T-helper 2 cell treated with Interferon-gamma antibody and Interleukin-4, amounts not matched to agents 100 ng/mL and 5 ng/mL, for 36 hours (primary cell): ENCODE measurements around the gene GFM2. TPM values are rescaled to one million over a fixed set of nuclear protein-coding genes. Genes with fewer than 3 reads are reported as not detected.
"Not testable (repeated sequence)": the region's sequence is repeated elsewhere in the genome, so short reads cannot be mapped to it uniquely, and the experiment has no call there.

Source experiments
- intact Hi-C: fragments of 100-400 bp; cut with micrococcal nuclease; formaldehyde crosslinking; loops from one replicate; pipeline ENCODE4 v1.15.1; 2023
- total RNA-seq: library from RNA; stranded (reverse); gene quantifications from 2 replicates; pipeline ENCODE4 v1.2.3, GENCODE V29; 2022

Gene GFM2
- total RNA-seq, 1 donor from 2014 or later, result 26.9 TPM

DNA sequence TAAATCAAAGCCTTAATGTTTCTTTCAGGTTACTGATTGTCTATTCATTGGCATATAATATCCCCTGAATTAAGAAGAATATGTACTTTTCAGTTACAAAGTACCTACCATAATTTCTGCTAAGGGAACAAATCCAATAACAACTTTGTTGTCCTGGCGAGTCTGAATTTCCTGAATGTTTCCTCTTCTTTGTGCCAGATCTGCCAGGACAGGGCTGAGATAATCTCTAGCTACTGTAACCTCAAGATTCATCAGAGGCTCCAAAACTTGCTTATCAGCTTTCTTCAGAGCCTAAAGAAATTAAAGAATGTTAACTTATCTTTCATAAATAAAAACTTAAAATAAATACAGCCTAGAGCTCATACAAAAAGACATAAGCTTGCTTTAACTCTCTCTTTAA lies 44.6 kb downstream of the GFM2 start:
- intact Hi-C loops, result no loop called here

DNA sequence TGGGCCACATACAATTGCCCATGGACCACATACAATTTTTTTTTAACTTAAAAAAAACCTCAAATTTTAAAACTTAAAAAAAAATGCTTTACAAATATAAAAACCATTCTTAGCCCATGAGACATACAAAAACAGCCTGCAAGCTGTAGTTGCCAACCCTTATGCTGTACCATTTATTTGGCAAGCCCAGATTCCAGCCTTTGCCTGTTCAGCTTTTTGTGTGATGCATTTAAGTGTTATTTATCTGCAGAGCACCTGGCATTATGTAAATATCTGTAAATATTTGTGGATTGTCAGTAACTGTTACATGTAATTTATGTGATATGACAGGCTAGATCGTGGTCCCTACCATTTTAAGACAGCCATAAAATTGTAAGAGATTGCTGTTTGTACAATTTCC lies 49.3 kb downstream of the GFM2 start:
- intact Hi-C loops, result no loop called here

DNA sequence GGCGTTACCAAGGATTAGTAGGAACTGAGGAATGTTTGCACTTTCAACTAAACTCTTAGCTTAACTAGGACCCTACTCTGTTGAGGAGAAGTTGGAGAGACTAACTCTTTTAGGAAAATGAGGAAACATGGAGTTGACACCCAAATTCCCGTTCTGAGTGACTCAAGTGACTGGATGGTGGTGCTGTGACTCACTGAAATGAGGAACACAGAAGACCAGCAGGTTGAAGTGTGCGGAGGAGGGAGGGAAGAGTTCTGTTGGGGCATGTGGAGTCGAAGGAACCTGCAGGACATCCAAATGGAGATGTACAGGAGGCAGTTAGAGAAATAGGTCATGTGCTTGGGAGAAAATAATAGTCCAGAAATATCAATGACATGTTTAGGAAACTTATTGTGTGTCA lies 73.7 kb downstream of the GFM2 start:
- intact Hi-C loops, result no loop called here

DNA sequence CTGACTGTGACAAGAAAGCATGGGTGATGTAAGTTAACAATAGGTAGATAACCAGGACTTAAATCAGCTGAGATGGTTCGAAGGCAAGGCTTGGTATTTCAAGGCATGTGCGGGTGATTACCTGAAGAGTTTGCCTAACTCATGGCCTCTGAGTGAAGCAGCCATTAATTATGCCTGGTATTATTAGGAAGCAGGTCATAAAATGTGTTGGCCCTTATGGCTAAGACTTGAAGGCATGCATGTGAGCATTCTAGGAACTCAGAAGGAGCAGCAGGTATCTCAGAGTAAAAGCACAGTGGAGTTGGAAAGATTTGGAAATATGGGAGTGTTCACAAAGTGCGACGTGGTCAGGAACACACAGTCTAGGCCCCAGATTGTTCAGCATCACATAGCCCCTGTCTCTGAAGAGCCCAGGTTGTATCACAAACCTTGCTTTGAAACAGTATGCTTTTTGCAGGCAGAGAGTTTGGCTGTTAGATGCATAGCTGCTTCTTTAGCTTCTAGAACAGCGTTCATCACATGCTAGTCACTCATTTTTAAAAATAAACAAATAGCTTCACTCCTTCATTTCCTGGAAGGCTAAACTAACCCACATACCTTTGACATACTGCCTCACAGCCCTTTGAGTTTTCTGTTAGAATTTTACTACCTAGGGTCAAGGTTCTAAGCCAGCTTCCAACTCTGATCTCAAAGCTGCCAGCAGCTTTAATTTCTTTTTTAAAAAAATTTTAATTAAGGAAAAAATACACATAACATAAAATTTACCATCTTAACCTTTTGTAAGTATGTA lies 79.8 kb downstream of the GFM2 start:
- intact Hi-C loops, result loop anchor here (5.0 to 10.0 kb wide), 3 partner anchors 230 to 1122 kb away; partner anchors contain the start of genes ANKRA2, HMGCR and UTP15

DNA sequence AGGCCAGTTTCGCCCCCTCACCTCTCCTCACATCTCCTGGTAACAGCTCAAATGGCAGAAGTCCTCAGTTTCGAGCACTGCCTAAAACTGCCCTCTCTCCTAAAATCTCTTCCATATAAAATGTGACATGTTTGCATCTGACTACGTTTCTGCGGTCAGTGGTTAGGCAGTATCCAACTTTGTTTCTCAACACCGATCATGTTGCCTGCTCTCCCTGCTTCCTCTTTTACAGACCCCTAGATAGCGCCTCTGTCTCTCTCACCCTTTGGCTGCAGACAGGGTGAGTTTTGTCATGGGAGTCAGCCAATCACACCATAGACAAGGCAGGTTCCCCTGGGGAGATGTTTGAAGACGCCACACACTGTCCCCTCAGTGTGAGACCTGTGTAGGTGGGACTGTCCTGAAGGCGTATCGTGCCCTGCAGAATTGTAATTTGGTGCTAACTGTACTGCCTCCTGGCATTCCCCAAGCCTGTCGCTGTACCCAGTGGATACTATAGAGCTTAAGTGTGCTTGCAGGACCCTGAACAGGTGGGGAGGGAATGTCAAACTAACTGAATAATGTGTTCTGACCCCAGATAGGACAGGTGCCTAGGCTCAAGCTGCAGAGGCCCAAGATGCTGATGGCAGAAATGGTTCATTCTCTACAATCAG lies 80.8 kb downstream of the GFM2 start:
- intact Hi-C loops, result loop anchor here (1.0 to 10.0 kb wide), 6 partner anchors 81 to 1121 kb away; partner anchors contain the start of genes ANKRA2, GFM2, HMGCR and NSA2

DNA sequence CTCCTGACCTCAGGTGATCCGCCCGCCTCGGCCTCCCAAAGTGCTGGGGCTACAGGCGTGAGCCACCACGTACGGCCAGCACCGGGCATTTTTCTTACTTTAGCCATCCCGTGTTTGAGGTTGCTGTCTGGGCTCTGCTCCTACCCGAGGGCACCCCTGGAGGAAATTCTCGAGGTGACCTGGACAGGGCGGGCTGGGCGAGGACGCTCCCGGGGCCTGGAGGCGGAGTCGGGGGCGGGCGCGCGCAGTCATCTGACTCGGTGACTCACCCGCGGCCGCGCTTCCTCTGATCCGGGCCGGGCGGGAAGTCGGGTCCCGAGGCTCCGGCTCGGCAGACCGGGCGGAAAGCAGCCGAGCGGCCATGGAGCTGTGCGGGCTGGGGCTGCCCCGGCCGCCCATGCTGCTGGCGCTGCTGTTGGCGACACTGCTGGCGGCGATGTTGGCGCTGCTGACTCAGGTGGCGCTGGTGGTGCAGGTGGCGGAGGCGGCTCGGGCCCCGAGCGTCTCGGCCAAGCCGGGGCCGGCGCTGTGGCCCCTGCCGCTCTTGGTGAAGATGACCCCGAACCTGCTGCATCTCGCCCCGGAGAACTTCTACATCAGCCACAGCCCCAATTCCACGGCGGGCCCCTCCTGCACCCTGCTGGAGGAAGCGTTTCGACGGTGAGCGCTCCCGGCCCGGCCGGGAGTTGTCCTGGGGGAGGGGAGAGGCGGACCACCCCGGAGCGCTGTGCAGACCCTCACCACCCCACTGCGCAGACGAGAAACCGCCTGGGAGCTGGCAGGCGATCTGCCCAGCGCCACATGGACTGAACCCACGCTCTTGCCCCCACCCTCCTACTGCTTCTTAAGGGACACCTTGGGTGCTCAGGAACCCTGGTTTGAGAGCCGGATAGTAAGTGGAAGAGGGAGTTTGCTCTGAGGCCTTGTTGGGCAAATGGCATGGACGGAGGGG lies 81.7 kb downstream of the GFM2 start, which contains the start of gene HEXB:
TSS of gene HEXB (plus strand) at position 334 of the 952 bp plus-strand sequence. CDS start at position 362, 28 bp downstream.
- intact Hi-C loops, result loop anchor here (1.0 to 10.0 kb wide), 6 partner anchors 82 to 1120 kb away; partner anchors contain the start of genes ANKRA2, GFM2, HMGCR and NSA2

DNA sequence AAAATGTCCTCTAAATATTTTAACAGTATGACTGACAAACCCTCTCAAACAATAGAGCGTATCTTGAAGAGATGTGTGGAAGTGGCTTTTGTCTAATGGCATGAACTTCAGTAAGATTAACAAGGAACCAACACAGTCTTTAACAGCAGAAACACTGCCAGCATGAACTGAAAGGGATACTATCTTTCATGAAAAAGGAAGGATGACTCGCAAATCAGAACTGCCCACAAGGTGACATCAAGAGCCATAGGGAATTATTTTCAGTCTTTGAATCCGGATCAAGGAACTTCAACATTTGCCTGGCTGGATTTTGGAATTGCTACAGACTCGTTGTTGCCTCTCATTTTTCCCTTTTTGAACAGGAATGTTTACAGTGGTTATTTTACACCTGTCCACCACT lies 87.0 kb downstream of the GFM2 start:
- intact Hi-C loops, result loop anchor here (10.0 kb wide), 1 partner anchor 1115 kb away; the partner anchor contains the start of genes ANKRA2 and UTP15

DNA sequence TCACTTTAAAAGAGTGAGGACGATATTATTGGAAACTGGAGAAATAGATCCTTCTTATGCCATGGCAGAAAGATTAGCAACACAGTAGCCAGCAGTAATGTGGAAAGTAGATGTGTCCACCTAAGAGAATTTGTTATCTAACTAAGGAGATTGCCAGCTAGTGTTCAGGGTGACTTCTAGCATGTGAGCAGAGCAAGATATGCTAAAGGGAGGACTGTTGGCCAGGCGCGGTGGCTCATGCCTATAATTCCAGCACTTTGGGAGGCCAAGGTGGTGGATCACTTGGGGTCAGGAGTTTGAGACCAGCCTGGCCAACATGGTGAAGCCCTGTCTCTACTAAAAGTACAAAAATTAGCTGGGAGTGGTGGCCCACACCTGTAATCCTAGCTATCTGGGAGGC lies 87.6 kb downstream of the GFM2 start:
- intact Hi-C loops, result not testable (repeated sequence)

DNA sequence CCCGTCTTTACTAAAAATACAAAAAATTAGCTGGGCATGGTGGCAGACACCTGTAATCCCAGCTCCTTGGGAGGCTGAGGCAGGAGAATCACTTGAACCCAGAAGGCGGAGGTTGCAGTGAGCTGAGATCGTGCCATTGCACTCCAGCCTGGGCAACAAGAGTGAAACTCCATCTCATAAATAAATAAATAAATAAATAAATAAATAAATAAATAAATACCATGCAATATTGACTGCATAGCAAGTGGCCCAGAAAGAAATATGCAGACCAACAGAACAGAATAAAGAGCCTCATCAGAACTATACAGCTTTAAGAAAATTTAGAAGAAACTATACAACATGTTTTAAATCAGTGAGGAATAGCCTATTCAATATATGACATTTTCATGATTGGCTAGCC lies 88.8 kb downstream of the GFM2 start:
- intact Hi-C loops, result not testable (repeated sequence)

DNA sequence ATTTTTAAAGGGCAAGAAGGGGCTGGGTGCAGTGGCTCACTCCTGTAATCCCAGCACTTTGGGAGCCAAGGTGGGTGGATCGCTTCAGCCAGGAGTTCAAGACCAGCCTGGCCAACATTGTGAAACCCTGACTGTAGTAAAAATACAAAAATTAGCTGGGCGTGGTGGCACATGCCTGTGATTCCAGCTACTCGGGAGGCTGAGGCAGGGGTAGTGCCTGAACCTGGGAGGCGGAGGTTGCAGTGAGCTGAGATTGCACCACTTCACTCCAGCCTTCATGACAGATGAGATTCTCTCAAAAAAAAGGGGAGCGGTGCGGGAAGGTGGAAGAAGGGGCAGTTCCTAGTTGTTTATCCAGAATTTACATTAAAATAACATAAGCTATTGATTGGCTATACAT lies 90.5 kb downstream of the GFM2 start:
- intact Hi-C loops, result not testable (repeated sequence)

DNA sequence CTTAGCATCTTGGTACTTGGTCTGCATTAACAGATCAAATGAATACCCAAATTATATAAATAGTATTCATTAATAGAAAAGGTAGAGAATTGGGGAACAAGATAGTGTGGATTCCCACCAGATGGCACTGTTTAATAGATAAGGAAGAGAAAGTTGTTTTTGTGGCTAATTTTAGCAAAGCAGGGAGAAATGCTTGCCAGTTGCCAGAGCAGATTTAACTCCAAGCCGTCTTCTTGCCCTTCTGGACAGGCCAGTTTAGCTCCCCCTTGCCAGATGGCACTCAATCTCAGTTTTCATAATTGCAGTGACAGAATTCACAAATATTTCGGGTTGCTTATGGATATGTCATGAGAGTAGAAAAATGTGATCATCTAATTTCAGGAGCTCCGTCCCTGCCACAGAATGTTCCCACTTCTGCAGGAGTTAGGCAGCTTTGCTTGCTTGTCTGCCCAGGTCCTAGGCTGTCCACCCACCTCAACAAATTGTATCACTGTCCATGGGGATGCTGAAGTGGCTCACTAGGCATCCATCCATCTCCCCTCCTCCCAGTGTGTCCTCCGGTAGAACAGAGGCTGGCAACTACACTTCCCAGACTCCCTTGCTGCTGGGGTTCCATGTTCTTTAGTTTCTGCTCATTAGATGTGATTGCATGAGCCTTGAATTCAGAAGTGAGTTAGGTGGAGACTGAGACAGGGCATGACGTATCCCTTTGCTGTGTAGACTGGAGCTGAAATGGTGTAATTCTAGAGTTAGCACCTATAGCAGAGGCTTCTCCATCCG lies 93.7 kb downstream of the GFM2 start:
- intact Hi-C loops, result loop anchor here (1.0 kb wide), 1 partner anchor 246 kb away; no protein-coding TSS in a partner anchor

DNA sequence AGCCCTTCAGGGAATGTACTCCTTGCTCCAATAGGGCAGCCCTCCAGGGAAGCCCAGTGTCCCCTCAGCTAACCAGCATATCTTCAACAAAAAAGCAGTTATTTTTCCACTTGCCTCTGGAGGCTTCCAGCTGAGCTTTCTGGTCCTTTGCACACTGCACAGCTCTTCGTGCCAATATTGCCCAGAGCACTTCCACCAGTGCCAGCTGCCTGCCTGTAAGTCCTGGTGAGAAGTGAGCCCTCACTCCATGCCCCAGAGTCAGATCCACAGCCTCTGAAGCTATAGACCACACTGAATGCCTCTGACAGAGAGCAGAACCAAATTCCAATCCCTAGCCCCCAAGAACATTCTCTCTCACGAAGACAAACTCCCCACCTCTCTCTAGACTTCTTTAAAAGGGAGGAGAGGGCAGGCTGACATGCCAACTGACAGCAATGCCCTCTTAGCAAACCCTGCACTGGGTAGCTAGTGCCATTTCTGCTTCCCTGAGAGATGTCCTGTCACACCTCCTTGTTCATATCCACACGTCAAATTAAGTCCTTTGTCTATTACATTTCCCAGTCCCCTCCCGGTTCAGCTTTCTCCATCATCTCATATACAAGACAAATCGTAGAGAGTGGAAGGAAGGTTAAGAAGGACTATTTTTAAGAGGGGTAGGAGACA lies 94.6 kb downstream of the GFM2 start:
- intact Hi-C loops, result no loop called here

Other genes starting within 250 kb of the GFM2 start
- 0.89 and 1.00 TPM in 2 replicates for gene ENC1, start 126.4 kb downstream of the GFM2 start, total RNA-seq
- gene HEXB, start 81.9 kb downstream of the GFM2 start, total RNA-seq, result 58.8 and 66.8 TPM in 2 replicates
- gene NSA2, start 132 bp upstream of the GFM2 start, total RNA-seq, result 71.9 and 72.4 TPM in 2 replicates
- 1.8 and 2.0 TPM in 2 replicates for gene FAM169A, start 99.3 kb upstream of the GFM2 start, total RNA-seq